ENCODE measurements around the gene IZUMO1. TPM values are rescaled to one million over a fixed set of nuclear protein-coding genes. Genes with fewer than 3 reads are reported as not detected.
A peak's percentile ranks its signal among the peaks of the same experiment; 100 is the strongest.

The IZUMO1 gene
- total and polyA plus RNA-seq, 2 of the 13 experiments (the other 11 are each of a cell fraction or from before 2014, with no cell fraction given): 0.07 to 0.22 TPM

DNA sequence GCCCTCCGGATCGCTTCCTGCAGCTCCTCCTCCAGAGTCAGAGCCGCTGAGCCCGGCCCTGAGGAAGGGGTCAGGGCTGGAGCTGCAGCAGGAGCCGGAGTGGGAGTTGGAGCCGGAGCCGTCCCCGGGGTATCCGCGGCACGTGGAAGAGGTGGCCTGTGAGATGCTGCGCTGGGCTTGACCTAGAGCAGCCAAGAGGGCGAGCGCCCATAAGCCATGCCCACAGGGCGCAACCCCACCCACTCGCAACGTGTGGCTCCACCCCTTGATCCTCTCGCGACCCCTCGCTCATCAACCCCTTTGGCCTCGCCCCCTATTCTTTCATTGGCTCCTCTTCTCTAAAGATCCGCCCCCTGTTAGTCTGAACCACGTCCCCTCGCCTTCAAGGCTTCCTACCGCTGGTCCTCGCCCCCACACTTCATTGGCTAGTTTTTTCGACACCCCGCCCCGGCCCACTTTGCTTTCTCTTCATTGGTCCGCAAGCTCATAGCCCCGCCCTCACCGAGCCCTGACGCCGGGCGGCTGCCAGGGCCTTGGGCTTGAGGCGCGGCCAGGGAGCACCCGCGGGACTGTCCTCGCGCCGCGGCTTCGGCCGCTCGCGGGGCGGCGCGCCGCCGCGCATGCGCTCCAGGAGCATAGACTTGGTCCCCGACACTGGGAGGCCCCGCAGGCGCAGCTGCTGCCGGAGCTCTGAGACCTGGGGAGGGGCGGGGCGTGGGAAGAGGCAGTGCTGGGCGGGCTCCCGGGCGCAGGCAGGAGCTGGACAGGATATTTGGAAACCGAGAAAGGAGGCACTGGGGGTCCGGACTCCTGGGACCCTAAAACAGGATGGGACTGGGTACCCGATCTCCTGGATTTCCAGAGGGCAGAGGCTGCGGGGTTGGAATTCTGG lies 32.6 kb downstream of the IZUMO1 start (continued):
- TF ChIP-seq ZNF101 (CRISPR knock-in tag; IDR thresholded peaks at IDR 0.05; ENCODE audit: borderline replicate concordance, low read depth) (no peak), KLF11 (CRISPR knock-in tag; IDR thresholded peaks at IDR 0.05) (0 out of 2 replicates have a peak, but pooled peaks have one; percentile 42), THAP11 (CRISPR knock-in tag; IDR thresholded peaks at IDR 0.05) (no peak; the same call in none of the 2 replicates), MEIS2 (CRISPR knock-in tag; IDR thresholded peaks at IDR 0.05) (no peak), SYNCRIP (IDR thresholded peaks at IDR 0.05; ENCODE audit: insufficient read depth, low read depth, low read length) (no peak), XBP1 (CRISPR knock-in tag; IDR thresholded peaks at IDR 0.05) (no peak), NCOA1 (CRISPR knock-in tag; IDR thresholded peaks at IDR 0.05) (no peak), SATB2 (CRISPR knock-in tag; IDR thresholded peaks at IDR 0.05) (no peak), PHF5A (CRISPR knock-in tag; IDR thresholded peaks at IDR 0.05; ENCODE audit: low read depth, unreplicated experiment) (no peak), ZNF790 (CRISPR knock-in tag; IDR thresholded peaks at IDR 0.05; ENCODE audit: borderline replicate concordance) (no peak), PAWR (CRISPR knock-in tag; IDR thresholded peaks at IDR 0.05; ENCODE audit: borderline replicate concordance) (no peak), ZNF468 (CRISPR knock-in tag; IDR thresholded peaks at IDR 0.05) (no peak), PHF20 (CRISPR knock-in tag; IDR thresholded peaks at IDR 0.05) (no peak)
- TF ChIP-seq, protein P1, sequence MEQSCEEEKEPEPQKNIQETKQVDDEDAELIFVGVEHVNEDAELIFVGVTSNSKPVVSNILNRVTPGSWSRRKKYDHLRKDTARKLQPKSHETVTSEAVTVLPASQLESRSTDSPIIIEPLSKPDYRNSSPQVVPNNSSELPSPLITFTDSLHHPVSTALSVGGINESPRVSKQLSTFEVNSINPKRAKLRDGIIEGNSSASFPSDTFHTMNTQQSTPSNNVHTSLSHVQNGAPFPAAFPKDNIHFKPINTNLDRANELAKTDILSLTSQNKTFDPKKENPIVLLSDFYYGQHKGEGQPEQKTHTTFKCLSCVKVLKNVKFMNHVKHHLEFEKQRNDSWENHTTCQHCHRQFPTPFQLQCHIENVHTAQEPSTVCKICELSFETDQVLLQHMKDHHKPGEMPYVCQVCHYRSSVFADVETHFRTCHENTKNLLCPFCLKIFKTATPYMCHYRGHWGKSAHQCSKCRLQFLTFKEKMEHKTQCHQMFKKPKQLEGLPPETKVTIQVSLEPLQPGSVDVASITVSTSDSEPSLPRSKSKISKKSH (CRISPR knock-in tag; IDR thresholded peaks at IDR 0.05; ENCODE audit: borderline replicate concordance): no peak
- TF ChIP-seq, protein P2, sequence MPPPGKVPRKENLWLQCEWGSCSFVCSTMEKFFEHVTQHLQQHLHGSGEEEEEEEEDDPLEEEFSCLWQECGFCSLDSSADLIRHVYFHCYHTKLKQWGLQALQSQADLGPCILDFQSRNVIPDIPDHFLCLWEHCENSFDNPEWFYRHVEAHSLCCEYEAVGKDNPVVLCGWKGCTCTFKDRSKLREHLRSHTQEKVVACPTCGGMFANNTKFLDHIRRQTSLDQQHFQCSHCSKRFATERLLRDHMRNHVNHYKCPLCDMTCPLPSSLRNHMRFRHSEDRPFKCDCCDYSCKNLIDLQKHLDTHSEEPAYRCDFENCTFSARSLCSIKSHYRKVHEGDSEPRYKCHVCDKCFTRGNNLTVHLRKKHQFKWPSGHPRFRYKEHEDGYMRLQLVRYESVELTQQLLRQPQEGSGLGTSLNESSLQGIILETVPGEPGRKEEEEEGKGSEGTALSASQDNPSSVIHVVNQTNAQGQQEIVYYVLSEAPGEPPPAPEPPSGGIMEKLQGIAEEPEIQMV (CRISPR knock-in tag; IDR thresholded peaks at IDR 0.05; ENCODE audit: low read depth): no peak
- TF ChIP-seq, protein P3, sequence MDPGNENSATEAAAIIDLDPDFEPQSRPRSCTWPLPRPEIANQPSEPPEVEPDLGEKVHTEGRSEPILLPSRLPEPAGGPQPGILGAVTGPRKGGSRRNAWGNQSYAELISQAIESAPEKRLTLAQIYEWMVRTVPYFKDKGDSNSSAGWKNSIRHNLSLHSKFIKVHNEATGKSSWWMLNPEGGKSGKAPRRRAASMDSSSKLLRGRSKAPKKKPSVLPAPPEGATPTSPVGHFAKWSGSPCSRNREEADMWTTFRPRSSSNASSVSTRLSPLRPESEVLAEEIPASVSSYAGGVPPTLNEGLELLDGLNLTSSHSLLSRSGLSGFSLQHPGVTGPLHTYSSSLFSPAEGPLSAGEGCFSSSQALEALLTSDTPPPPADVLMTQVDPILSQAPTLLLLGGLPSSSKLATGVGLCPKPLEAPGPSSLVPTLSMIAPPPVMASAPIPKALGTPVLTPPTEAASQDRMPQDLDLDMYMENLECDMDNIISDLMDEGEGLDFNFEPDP (CRISPR knock-in tag; conservative IDR thresholded peaks at IDR 0.05): no peak
- TF ChIP-seq, protein P4, sequence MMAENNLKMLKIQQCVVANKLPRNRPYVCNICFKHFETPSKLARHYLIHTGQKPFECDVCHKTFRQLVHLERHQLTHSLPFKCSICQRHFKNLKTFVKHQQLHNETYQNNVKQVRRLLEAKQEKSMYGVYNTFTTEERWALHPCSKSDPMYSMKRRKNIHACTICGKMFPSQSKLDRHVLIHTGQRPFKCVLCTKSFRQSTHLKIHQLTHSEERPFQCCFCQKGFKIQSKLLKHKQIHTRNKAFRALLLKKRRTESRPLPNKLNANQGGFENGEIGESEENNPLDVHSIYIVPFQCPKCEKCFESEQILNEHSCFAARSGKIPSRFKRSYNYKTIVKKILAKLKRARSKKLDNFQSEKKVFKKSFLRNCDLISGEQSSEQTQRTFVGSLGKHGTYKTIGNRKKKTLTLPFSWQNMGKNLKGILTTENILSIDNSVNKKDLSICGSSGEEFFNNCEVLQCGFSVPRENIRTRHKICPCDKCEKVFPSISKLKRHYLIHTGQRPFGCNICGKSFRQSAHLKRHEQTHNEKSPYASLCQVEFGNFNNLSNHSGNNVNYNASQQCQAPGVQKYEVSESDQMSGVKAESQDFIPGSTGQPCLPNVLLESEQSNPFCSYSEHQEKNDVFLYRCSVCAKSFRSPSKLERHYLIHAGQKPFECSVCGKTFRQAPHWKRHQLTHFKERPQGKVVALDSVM (CRISPR knock-in tag; IDR thresholded peaks at IDR 0.05): no peak
- TF ChIP-seq, protein P5, sequence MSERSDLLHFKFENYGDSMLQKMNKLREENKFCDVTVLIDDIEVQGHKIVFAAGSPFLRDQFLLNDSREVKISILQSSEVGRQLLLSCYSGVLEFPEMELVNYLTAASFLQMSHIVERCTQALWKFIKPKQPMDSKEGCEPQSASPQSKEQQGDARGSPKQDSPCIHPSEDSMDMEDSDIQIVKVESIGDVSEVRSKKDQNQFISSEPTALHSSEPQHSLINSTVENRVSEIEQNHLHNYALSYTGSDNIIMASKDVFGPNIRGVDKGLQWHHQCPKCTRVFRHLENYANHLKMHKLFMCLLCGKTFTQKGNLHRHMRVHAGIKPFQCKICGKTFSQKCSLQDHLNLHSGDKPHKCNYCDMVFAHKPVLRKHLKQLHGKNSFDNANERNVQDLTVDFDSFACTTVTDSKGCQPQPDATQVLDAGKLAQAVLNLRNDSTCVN (CRISPR knock-in tag; IDR thresholded peaks at IDR 0.05; ENCODE audit: borderline replicate concordance): no peak

Measured in HepG2 (cell line).